ENCODE results near the gene SLC28A3. TPM values are rescaled to one million over a fixed set of nuclear protein-coding genes. Genes with fewer than 3 reads are reported as not detected.
A peak's percentile ranks its signal among the peaks of the same experiment; 100 is the strongest.

Gene SLC28A3
- total and polyA plus RNA-seq, 2 experiments from 2014 or later, result not detected

DNA sequence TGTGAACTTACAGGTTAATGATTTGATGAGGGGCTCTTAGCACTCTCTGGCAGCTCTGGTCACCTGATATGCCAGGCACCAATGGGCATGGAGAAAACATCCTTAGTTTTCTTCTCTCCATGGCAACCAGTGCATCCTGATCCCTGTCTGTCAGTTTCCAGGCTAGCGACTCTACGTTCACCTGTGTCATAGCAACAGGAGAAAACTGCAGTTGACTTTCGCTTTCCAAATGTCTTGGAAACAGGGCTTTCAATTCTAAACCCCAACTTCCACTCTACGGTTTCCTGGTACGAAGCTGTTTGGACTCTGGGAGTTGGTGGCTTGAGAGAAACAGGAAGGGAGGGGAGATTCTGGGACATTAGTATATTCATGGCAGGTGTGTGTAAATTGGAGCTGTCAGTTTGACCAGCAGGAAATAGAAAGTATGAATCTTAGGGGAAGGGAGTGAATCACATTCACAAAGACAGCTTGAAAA is 74.4 kb downstream of the SLC28A3 start:
- Histone ChIP-seq H2AFZ (no peak overlapping the region), H3K4me3 (no peak overlapping the region), H3K79me2 (replicated peaks; ENCODE audit: insufficient read depth) (no peaks in the 10 kb centered on the region), H3K4me2 (no peak overlapping the region), H3K9me2 (ENCODE audit: insufficient read depth) (no peaks in the 10 kb centered on the region), H3K4me1 (ENCODE audit: insufficient read depth) (no peaks in the 10 kb centered on the region; the same call in 1 of the 2 replicates), H3F3A (replicated peaks; ENCODE audit: low read depth) (no peaks in the 10 kb centered on the region), H3K27ac (ENCODE audit: low read depth) (no peak overlapping the region), H3K27me3 (ENCODE audit: insufficient read depth) (no peaks in the 10 kb centered on the region), H4K20me1 (replicated peaks; ENCODE audit: insufficient read depth) (no peaks in the 10 kb centered on the region), H3K36me3 (ENCODE audit: insufficient read depth) (no peaks in the 10 kb centered on the region)
- H3K4me1 Mint-ChIP-seq, result peaks cover 2% of the 10 kb centered on the region; the same call in 2 of the 3 replicates
- H3K36me3 Mint-ChIP-seq (ENCODE audit: low read depth), result no peaks in the 10 kb centered on the region
- ATAC-seq, result peak; percentile 91
- no peak overlapping the region; the same call in 1 of the 2 replicates for H3K27ac Mint-ChIP-seq
- TF ChIP-seq EZH2 (IDR thresholded peaks at IDR 0.05; ENCODE audit: low read depth, unreplicated experiment) (no peak), CREB1 (CRISPR knock-in tag; IDR thresholded peaks at IDR 0.05; ENCODE audit: low read depth) (no peak), ZNF331 (CRISPR knock-in tag; IDR thresholded peaks at IDR 0.05; ENCODE audit: low read depth) (no peak), NANOG (IDR thresholded peaks at IDR 0.05; ENCODE audit: borderline replicate concordance) (no peak), POLR2AphosphoS5 (IDR thresholded peaks at IDR 0.05; ENCODE audit: low read depth) (no peak), EZH2phosphoT487 (IDR thresholded peaks at IDR 0.05; ENCODE audit: unreplicated experiment) (no peak), ZNF114 (CRISPR knock-in tag; IDR thresholded peaks at IDR 0.05) (no peak), JUNB (IDR thresholded peaks at IDR 0.05; ENCODE audit: unreplicated experiment) (no peak), STAT1 (IDR thresholded peaks at IDR 0.05; ENCODE audit: unreplicated experiment) (no peak)
- TF ChIP-seq, protein P1, sequence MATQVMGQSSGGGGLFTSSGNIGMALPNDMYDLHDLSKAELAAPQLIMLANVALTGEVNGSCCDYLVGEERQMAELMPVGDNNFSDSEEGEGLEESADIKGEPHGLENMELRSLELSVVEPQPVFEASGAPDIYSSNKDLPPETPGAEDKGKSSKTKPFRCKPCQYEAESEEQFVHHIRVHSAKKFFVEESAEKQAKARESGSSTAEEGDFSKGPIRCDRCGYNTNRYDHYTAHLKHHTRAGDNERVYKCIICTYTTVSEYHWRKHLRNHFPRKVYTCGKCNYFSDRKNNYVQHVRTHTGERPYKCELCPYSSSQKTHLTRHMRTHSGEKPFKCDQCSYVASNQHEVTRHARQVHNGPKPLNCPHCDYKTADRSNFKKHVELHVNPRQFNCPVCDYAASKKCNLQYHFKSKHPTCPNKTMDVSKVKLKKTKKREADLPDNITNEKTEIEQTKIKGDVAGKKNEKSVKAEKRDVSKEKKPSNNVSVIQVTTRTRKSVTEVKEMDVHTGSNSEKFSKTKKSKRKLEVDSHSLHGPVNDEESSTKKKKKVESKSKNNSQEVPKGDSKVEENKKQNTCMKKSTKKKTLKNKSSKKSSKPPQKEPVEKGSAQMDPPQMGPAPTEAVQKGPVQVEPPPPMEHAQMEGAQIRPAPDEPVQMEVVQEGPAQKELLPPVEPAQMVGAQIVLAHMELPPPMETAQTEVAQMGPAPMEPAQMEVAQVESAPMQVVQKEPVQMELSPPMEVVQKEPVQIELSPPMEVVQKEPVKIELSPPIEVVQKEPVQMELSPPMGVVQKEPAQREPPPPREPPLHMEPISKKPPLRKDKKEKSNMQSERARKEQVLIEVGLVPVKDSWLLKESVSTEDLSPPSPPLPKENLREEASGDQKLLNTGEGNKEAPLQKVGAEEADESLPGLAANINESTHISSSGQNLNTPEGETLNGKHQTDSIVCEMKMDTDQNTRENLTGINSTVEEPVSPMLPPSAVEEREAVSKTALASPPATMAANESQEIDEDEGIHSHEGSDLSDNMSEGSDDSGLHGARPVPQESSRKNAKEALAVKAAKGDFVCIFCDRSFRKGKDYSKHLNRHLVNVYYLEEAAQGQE (IDR thresholded peaks at IDR 0.05; ENCODE audit: unreplicated experiment), result no peak
- TF ChIP-seq, protein P2, sequence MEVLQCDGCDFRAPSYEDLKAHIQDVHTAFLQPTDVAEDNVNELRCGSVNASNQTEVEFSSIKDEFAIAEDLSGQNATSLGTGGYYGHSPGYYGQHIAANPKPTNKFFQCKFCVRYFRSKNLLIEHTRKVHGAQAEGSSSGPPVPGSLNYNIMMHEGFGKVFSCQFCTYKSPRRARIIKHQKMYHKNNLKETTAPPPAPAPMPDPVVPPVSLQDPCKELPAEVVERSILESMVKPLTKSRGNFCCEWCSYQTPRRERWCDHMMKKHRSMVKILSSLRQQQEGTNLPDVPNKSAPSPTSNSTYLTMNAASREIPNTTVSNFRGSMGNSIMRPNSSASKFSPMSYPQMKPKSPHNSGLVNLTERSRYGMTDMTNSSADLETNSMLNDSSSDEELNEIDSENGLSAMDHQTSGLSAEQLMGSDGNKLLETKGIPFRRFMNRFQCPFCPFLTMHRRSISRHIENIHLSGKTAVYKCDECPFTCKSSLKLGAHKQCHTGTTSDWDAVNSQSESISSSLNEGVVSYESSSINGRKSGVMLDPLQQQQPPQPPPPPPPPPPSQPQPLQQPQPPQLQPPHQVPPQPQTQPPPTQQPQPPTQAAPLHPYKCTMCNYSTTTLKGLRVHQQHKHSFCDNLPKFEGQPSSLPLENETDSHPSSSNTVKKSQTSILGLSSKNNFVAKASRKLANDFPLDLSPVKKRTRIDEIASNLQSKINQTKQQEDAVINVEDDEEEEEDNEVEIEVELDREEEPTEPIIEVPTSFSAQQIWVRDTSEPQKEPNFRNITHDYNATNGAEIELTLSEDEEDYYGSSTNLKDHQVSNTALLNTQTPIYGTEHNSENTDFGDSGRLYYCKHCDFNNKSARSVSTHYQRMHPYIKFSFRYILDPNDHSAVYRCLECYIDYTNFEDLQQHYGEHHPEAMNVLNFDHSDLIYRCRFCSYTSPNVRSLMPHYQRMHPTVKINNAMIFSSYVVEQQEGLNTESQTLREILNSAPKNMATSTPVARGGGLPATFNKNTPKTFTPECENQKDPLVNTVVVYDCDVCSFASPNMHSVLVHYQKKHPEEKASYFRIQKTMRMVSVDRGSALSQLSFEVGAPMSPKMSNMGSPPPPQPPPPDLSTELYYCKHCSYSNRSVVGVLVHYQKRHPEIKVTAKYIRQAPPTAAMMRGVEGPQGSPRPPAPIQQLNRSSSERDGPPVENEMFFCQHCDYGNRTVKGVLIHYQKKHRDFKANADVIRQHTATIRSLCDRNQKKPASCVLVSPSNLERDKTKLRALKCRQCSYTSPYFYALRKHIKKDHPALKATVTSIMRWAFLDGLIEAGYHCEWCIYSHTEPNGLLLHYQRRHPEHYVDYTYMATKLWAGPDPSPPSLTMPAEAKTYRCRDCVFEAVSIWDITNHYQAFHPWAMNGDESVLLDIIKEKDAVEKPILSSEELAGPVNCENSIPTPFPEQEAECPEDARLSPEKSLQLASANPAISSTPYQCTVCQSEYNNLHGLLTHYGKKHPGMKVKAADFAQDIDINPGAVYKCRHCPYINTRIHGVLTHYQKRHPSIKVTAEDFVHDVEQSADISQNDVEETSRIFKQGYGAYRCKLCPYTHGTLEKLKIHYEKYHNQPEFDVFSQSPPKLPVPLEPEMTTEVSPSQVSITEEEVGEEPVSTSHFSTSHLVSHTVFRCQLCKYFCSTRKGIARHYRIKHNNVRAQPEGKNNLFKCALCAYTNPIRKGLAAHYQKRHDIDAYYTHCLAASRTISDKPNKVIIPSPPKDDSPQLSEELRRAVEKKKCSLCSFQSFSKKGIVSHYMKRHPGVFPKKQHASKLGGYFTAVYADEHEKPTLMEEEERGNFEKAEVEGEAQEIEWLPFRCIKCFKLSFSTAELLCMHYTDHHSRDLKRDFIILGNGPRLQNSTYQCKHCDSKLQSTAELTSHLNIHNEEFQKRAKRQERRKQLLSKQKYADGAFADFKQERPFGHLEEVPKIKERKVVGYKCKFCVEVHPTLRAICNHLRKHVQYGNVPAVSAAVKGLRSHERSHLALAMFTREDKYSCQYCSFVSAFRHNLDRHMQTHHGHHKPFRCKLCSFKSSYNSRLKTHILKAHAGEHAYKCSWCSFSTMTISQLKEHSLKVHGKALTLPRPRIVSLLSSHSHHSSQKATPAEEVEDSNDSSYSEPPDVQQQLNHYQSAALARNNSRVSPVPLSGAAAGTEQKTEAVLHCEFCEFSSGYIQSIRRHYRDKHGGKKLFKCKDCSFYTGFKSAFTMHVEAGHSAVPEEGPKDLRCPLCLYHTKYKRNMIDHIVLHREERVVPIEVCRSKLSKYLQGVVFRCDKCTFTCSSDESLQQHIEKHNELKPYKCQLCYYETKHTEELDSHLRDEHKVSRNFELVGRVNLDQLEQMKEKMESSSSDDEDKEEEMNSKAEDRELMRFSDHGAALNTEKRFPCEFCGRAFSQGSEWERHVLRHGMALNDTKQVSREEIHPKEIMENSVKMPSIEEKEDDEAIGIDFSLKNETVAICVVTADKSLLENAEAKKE (CRISPR knock-in tag; IDR thresholded peaks at IDR 0.05), result no peak
- TF ChIP-seq, protein P3, sequence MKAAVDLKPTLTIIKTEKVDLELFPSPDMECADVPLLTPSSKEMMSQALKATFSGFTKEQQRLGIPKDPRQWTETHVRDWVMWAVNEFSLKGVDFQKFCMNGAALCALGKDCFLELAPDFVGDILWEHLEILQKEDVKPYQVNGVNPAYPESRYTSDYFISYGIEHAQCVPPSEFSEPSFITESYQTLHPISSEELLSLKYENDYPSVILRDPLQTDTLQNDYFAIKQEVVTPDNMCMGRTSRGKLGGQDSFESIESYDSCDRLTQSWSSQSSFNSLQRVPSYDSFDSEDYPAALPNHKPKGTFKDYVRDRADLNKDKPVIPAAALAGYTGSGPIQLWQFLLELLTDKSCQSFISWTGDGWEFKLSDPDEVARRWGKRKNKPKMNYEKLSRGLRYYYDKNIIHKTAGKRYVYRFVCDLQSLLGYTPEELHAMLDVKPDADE (IDR thresholded peaks at IDR 0.05), result no peak
- TF ChIP-seq, protein P4, sequence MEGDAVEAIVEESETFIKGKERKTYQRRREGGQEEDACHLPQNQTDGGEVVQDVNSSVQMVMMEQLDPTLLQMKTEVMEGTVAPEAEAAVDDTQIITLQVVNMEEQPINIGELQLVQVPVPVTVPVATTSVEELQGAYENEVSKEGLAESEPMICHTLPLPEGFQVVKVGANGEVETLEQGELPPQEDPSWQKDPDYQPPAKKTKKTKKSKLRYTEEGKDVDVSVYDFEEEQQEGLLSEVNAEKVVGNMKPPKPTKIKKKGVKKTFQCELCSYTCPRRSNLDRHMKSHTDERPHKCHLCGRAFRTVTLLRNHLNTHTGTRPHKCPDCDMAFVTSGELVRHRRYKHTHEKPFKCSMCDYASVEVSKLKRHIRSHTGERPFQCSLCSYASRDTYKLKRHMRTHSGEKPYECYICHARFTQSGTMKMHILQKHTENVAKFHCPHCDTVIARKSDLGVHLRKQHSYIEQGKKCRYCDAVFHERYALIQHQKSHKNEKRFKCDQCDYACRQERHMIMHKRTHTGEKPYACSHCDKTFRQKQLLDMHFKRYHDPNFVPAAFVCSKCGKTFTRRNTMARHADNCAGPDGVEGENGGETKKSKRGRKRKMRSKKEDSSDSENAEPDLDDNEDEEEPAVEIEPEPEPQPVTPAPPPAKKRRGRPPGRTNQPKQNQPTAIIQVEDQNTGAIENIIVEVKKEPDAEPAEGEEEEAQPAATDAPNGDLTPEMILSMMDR (conservative IDR thresholded peaks at IDR 0.05; ENCODE audit: low read depth in 2 of 2), result no peak
- DNase-seq (ENCODE audit: low spot score), result peak; percentile 85
- no peaks in the 10 kb centered on the region for H3K9me3 Mint-ChIP-seq
- no peaks in the 10 kb centered on the region for H3K27me3 Mint-ChIP-seq (ENCODE audit: insufficient read depth, low read depth, poor library complexity)
- no peak overlapping the region for H3K4me3 Mint-ChIP-seq

Measured in GM23338 (cell line).